NCI-H460 (cell line): ENCODE data around the gene SLC25A30. TPM values are rescaled to one million over a fixed set of nuclear protein-coding genes. Genes with fewer than 3 reads are reported as not detected.
A peak's percentile ranks its signal among the peaks of the same experiment; 100 is the strongest.
"Not testable (repeated sequence)": the region's sequence is repeated elsewhere in the genome, so short reads cannot be mapped to it uniquely, and the experiment has no call there.

Experiments used
- DNase-seq: peaks from one replicate; pipeline ENCODE4 v3.0.0-alpha.2; 2016; ENCODE audit warnings: low read depth; ENCODE audit errors: extremely low read depth
- total RNA-seq: library from RNA; depleted of rRNA; stranded (reverse); fragments of >200 nt; shearing (Covaris generic); gene quantifications from 2 replicates; pipeline ENCODE4 v1.2.3, GENCODE V29; 2014; rRNA removed

The SLC25A30 gene
- total RNA-seq, 1 experiment from 2014 or later, result 11.6 TPM

DNA sequence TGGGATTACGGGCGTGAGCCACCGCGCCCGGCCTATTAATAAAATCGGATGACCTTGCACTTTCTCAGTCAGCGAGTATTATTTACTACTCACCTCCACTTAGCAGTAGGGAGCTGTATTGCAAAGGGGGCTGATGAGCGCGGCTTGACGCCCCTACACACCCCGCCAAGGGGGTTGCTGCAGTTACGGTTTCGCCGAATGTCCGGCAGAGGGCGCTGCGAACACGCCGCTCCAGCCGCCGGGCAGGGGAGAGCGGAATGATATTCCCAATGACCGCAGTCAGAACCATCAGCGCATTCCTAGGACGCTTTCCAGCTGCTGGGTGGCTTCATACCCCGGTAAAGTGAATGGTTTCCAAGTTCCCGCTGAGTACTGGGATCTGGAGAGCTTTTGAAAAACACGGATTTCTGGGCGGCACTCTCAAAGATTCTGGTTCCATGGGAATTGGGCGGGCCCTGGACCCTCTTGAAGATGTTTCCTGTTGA, 47.2 kb downstream of the SLC25A30 start:
- peak; percentile 35 for DNase-seq

DNA sequence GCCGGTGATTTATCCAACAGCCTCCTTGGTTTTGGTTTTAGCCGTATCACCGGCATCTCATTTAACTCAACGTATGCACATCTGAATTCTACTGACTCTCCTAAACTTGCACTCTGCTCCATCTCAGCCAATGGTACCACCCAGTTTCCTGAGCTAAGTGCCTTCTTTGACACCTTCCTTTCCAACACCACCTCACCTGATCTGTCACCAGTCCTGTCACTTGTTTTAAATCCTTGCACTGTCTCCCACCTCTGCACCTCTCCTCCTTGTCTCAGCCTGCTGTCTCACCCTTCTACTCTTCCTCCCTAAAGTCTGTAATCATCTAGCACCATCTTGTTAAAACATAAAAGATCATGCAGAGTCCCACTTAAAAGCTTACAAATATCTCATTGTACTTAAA, 49.1 kb downstream of the SLC25A30 start:
- DNase-seq, result no peak

DNA sequence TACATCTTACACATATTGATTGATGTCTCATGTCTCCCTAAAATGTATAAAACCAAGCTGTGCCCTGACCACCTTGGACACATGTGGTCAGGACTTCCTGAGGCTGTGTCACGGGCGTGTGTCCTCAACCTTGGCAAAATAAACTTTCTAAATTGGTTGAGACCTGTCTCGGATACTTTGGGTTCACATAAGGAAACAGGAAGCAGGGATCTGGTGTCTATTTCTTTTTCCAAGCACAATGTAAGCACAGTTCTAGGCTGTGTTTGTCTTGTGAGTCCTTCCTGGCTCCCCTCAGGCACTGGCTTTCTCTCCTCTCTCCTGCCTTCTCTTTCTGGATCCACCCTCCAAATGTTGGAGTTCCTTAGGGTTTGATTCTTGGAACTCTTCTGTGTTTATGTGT, 49.6 kb downstream of the SLC25A30 start:
- no peak for DNase-seq

DNA sequence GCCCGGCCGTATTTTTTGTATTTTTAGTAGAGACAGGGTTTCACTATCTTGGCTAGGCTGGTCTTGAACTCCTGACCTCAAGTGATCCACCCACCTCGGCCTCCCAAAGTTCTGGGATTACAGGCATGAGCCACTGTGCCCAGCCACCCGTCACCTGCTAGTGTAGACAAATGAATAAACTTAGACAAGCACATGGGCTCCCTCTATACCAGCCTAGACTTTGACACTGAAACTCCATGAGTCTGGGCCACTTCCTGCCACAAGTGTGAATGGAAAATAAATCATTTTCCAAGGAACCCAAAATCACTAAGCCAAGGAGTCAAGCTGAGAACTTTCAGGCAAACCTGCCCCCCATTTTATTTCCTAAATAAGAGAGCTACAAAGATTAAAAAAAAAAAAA, 50.2 kb downstream of the SLC25A30 start:
- DNase-seq, result no peak

DNA sequence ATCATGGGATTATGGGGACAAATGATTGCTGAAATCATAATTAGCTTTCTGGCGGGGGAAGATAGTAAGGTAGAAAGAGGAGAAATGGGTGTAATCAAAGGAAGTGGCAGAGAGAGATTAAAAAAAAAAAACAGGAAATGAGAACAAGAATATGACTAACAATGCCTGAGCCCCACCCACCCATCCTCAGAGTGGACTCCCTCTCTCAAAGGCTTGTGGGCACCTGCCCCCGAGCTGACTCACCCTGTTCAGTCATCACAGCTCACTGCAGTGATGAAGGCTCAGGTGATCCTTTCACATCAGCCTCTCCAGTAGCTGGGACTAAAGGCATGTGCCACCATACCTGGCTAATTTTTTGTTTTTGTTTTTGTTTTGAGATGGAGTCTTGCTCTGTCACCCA, 50.8 kb downstream of the SLC25A30 start:
- DNase-seq, result peak; percentile 33

DNA sequence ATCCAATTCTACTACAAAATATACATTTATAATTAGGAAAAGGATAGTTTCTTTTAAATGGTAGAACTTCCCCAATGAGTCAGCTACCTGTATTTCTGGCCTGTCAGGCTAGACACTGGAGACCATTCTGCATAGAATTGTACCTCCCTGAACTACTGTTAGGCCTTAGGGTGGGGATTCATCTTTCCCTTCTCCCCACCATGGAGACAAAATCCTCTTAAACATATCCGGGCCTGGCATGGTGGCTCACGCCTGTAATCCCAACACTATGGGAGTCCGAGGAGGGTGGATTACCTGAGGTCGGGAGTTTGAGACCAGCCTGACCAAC, 52.7 kb downstream of the SLC25A30 start:
- DNase-seq, result no peak

DNA sequence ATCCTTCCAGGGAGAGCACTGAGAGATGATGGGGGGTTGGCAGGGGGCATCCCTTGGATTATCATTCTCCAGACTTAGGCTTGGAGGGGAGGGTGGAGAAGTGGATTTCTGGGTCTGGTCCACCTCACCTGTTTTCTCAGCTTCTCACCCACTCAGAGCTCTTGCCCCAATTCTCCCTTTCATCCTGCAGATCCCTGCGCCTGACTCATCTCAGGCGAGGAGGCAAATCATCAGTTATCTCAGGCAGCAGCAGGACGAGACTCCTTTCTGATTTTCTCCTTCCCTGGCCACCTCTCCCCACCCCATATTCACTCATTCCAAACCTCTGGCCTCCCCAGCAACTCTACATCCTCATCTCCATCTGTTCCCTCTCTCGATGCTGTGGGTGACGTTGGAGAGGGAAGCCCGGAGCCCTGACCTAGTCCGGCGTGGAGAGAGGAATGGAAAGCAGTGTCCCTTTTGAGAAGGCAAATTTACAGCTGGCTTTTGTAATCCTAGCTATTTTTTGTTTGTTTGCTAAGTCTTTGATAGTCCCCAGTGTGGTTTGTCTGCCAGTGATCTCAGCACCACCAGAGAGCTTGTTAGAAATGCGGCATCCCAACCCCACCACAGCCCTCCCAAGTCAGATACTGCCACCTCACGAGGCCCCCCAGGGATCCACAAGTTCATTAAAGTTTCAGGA, 53.2 kb downstream of the SLC25A30 start:
- no peak for DNase-seq

DNA sequence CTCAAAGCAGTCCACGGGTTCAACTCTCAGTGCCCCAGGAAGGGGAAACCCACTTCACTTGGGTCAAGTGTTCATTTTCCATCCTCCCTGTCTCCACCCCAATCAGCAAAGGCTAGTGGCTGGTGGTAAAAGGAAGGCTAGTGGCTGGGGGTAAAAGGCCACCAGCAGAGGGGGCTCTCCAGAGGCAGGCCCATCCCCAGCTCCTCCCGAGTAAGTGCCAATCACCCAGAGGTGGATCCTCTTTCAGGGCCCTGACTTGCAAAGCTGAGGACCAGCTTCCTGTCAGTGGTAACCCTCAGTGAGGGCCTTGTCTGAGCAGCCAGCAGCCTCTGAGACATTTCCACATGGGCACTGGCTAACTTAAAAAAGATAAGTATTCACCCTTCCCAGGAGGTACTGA, 55.2 kb downstream of the SLC25A30 start:
- DNase-seq, result no peak

DNA sequence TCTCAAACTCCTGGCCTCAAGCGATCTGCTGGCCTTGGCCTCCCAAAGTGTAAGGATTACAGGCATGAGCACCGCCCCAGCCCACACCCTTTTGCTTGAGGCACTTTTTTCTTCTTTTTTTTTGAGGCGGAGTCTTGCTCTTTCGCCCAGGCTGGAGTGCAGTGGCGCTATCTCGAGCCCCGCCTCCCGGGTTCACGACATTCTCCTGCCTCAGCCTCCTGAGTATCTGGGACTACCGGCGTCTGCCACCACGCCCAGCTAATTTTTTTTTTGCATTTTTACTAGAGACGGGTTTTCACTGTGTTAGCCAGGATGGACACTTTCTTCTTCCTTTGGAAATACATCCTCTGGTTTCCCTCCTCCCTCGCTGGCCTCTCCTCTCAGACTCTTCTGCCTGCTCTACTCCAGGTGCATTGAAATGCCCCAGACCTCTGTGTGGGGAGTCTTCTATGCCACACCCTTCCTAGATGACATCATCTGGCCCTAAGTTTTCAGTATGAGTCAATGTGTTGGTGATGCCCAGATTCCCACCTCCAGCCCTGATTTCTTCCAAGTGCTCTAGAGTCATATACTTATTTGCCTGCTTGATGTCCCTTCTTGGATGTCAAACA, 56.5 kb downstream of the SLC25A30 start:
- DNase-seq, result no peak

DNA sequence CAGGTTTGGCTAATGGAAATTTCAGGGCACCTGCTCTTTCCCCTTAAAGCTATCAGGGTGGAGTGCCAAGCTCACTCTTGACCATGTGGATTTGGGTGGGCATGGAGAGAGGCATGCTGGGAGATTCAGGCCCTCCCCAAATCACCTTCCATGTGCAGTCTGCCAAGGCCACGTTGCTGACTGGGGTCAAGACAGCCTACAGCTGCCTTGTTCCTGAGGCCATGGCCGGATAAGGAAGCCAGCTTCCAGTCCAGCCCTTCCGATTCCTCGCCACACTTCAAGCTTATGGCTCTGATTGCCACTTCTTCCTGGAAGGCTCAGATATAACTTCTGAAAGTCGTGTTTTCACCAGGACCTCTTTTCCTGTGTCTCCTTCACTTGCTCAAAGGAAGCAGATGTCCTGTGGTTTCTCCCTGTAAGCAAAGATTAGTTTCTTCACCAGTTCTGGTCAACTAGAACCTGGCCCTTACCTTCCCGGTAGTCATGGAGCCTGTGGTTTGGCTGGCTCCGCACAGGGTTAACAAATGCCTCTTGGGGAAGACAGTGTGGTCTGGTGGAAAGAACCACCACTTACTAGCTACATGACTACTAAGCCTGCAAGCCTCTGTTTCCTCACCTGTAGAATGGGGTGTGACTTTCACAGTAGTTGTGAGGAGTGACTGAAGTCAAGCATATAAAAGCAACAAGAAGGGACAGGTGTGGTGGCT, 61.1 kb downstream of the SLC25A30 start:
- no peak for DNase-seq

DNA sequence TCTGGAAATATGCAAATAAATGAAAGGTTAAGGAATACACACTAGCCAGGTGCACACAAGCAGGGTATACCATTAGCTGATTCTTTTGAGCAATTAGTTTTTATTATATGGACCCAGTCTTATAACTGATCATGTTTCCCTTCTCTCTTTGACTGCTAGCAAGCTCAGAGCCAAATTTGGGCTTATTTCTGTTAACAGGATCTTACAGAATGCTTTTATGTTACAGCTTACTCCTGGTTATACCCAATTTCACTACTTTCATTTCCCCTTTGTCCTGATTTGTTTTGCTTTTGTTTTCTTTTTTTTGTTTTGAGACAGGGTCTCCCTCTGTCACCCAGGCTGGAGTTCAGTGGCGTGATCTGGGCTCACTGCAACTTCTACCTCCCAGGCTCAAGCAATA, 64.3 kb downstream of the SLC25A30 start:
- DNase-seq, result no peak

DNA sequence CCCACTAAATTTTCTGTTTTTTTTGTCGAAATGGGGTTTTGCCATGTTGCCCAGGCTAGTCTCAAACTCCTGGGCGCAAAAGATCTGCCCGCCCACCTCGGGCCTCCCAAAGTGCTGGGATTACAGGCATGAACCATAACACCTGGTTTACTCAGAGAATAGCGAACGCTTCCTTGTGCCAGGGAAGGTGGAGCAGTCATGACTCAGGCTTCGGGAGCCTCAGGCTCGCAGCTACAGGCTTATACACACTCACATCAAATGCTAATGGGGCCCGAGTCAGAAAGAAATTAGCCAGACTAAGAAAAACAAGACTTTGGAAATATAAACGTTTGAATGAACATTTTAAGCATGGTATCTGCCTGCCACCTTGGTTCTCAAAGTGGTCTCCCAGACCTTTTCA, 66.1 kb downstream of the SLC25A30 start:
- DNase-seq, result no peak

DNA sequence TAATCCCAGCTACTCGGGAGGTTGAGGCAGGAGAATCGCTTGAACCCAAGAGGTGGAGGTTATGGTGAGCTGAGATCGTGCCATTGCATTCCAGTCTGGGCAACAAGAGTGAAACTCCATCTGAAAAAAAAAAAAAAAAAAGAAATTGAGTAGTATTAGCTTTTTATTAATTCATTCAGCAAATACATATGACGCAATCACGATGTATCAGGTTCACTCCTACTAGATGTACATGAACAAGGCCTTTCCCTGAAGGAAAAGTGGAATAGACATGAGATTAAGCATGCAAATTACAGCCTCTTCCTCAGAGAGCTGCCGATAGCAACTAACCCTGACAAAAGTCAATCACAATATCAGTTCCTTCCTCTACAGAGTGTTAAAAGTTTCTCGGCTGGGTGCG, 68.0 kb downstream of the SLC25A30 start:
- no peak for DNase-seq

DNA sequence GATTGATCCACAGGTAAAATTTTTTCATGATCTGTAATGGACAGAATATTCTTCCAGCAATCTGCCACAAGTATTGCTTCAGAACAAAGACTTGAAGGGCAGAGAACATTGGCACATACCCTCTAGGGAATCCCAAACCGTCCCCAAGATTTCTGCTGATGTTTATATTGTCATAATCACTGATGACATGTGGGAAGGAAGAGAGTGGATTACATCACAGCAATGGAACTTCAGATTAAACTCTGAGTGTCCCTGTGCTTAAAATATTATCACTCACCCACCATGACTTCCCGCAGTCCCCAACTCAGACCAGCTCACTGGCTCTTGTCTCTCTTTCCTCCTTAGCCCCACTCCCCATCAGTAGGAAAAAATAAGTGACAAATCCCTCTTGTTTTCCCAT, 68.7 kb downstream of the SLC25A30 start:
- DNase-seq, result no peak

DNA sequence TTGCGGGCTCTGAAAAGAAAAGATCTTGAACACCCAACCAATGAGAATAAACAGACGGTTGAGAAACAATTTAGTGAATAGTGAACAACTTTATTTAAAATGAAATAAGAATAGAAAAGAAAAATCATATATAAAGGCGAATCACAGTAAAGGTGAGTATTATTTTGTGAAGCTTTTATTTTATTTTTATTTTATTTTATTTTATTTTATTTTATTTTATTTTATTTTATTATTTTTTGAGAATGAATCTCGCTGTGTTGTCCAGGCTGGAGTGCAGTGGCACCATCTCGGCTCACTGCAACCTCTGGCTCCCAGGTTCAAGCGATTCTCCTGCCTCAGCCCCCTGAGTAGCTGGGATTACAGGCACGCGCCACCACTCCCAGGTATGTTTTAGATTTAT, 74.1 kb downstream of the SLC25A30 start:
- DNase-seq, result not testable (repeated sequence)

Other genes with a start within 250 kb of the SLC25A30 start
- gene KCTD4, start 217.3 kb downstream of the SLC25A30 start, total RNA-seq, result not detected in 2 replicates
- gene TPT1, start 77.2 kb downstream of the SLC25A30 start, total RNA-seq, result 3,373 and 3,747 TPM in 2 replicates
- 17.3 and 19.8 TPM in 2 replicates for gene COG3, start 46.6 kb upstream of the SLC25A30 start, total RNA-seq
- not detected in 2 replicates for gene ERICH6B, start 197.4 kb upstream of the SLC25A30 start, total RNA-seq